HG02759 (cell line): ENCODE measurements around the gene ITK.
"Not testable (repeated sequence)": the region's sequence is repeated elsewhere in the genome, so short reads cannot be mapped to it uniquely, and the experiment has no call there.

ENCODE experiments used
- ATAC-seq: cut with Tn5 transposase; IDR thresholded peaks from one replicate; pipeline ENCODE4 v1.9.1; 2021; ENCODE audit warnings: mild to moderate bottlenecking, moderate library complexity; ENCODE audit not compliant: unreplicated experiment

ITK gene

DNA sequence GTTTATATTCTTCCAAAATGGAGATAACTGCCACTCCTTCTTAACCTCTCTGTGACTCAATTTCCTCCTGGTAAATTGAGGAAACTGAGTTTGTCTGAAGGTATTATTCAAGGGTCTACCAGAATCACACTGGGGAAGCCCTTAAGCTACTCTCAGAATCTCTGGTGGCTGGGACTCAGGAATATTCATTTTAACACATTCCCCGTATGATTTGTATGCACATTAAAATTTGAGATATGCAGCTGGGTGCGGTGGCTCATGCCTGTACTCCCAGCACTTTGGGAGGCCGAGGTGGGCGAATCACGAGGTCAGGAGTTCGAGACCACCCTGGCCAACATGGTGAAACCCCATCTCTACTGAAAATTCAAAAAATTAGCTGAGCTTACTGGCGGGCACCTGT is 64.1 kb downstream of the ITK start:
- ATAC-seq: not testable (repeated sequence)

DNA sequence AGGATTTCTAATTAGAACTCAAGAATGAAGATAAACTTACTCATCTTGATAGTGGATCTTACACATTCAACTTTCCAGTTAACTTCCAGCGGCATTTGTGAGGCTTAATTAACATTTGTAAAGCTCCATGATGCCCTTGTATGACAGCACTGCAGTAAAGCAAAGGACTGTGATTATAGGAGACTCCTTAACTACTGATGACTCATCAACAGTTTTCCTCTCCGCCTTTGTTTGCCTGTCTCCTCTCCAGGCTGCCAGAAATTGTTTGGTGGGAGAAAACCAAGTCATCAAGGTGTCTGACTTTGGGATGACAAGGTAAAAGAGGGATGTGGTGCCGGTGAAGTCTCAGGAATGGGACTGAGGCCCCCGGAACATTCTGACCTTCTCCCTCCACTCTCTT is 64.8 kb downstream of the ITK start:
- no peak for ATAC-seq

DNA sequence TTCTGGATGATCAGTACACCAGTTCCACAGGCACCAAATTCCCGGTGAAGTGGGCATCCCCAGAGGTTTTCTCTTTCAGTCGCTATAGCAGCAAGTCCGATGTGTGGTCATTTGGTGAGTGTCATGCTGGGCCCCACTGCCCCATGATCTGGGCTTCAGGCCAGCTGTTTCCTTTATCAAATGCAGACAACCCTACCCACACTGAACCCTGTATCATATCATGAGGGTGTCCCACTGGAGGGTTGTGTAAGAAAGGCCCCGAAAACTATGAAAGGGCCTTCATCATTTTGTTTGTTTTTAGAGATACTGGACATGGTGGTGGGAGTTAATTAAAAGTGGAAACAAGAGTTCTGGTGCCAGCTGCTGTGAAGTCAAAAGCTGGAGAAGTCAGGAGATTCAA is 65.2 kb downstream of the ITK start:
- no peak for ATAC-seq

DNA sequence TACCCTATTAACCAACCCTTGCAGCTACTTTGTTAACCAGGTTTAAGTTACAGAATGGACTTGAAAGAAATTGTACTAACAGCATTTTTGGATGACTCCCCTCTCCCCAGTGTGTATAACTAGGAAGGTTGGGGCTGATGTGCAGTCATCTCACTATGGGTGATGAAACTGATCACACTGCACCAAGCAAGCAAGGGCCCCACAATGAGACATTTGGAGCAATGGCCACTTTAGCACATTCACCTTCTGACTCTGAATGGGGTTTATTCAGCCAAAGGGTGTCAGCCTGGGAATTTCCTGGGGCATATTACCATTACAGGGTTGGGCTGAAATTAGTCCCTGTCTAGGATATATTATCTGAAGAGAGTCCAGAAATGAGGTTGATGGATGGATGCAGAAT is 66.6 kb downstream of the ITK start:
- ATAC-seq: no peak

DNA sequence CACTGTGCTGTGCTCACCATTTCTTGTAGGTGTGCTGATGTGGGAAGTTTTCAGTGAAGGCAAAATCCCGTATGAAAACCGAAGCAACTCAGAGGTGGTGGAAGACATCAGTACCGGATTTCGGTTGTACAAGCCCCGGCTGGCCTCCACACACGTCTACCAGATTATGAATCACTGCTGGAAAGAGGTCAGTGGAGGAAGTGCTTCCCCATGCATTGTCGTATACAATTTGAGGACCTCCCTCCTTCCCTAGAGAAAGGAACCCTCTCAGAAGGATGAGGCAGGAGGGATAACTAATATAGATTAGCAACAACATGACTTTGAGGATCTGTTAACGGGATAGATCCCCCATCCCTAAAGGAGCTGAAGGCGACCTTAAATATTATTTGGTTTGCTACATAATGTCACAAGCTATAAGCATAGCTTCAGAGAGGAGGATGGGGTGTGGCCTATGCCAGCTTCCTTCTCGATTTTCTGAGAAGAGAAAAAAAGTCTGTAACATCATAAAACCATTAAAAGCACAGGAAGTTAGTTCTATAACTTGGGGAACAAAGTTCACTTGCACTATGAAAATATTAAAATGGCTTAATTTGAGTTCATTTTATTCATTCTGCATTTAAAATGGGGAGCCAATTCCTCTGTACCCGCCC is 68.3 kb downstream of the ITK start:
- ATAC-seq: no peak

DNA sequence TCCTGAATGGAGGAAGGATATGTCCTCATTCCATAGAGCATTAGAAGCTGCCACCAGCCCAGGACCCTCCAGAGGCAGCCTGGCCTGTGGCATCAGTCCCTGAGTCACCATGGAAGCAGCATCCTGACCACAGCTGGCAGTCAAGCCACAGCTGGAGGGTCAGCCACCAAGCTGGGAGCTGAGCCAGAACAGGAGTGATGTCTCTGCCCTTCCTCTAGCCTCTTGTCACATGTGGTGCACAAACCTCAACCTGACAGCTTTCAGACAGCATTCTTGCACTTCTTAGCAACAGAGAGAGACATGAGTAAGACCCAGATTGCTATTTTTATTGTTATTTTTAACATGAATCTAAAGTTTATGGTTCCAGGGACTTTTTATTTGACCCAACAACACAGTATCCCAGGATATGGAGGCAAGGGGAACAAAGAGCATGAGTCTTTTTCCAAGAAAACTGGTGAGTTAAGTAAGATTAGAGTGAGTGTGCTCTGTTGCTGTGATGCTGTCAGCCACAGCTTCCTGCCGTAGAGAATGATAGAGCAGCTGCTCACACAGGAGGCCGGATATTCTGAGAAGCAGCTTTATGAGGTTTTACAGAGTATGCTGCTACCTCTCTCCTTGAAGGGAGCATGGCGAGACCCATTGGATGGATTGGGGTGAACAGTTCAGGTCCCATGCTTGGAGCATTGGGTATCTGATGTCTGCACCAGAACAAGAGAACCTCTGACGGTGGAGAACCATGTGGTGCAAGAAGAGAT is 72.2 kb downstream of the ITK start:
- peak; percentile 95 for ATAC-seq

DNA sequence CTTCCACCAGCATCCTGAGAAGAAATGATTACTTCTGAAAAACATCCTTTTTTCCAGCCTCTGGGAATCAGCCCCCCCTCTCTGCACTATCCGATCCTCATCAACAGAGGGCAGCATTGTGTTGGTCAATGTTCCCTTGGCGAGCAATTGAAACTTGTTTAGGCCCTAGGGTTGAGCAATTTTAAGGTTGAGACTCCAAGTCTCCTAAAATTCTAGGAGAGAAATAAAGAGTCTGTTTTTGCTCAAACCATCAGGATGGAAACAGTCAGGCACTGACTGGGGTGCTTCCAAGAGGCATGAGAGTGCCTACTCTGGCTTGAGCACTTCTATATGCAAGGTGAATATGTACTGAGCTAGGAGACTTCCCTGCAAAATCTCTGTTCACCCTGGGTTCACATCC is 72.9 kb downstream of the ITK start:
- peak; percentile 48 for ATAC-seq

DNA sequence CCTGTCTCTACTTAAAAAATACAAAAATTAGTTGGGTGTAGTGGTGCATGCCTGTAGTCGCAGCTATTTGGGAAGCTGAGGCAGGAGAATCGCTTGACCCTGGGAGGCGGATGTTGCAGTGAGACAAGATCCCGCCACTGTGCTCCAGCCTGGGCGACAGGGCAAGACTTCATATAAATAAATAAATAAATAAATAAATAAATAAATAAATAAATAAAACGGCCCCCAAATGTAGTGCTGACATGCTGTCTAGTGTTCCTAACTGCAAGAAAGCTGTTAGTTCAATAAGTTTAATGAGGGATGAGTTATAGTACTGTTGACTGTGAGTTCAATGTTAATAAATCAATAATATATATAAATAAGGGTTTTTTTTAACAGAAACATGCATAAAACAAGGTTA is 77.8 kb downstream of the ITK start:
- ATAC-seq: no peak

DNA sequence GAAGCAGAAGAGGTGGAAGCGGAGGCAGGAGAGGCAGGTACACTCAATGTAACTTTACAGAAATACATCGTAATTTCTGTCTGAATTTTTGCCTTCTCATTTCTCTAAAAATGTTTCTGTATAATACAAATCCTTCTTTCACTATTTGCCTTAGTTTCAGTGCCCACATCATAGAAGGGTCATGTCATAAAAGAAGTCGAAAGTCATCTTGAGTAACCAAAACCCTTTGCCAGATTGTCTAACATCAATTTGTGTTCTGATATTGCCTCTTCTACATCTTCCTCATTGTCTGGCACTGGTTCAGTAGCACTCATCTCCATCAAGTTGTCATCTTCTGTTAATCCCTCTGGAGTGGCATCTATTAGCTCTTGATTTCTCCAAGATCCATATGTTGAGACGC is 79.1 kb downstream of the ITK start:
- ATAC-seq: no peak

DNA sequence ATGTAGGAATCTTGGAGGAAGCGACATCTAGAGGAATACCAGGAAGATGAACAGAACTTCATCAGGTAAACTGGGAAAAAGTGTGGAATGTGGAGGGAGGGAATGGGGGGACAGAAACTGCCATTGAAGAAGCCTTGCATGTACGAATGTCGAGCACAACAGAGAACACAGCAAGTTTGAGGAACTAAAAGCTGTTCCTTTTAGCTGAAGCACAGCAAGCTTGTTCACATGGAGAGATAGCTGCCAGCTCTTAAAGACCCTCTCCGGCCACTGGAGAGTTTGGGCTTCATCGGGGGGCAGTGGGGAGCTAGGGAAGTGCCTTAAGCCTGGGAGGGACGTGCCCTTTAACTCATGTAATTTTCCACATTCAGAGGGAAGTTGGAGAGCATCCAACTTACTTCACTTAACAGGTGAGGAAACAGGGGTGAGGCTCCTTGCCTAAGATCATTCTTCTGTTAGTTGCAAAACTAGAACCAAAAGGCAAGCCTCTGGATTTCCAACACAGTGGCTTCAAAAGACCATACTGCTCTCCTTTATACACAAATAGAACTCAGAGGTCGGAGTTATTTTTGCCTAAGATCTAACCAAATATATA is 83.0 kb downstream of the ITK start:
- ATAC-seq: no peak

DNA sequence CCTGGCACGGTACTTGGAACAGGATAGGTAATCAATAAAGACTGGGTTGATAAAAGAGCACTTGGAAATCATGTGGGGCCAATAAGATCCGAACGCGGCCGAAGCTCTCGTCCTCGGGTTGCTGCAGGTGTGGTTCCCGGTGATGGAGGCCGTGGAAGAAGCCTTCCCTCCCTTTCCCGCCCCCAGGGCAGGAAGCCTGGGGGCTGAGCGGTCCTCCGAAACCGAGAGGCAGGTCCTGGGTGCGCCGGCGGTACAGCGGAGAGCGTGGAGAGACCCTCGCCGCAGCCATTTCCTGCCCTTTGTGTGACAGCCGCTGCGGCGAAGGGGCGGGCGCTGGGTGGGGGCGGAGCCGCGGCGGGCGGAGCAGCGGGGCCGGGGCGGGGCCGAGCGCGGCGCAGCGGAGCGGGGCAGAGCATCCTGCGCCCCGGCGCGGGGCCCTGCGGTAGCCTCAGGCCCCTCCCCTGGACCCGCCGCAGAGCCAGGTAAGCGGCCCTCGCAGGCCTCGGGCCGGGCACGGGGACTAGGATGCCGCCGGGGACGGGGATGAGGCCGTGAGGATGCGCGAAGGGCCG is 85.2 kb downstream of the ITK start, which contains the start of gene CYFIP2:
Gene CYFIP2, plus strand, starts transcription at position 410 of the 572 bp plus-strand sequence. CDS start 19,239 bp downstream, outside the sequence.
- peak; percentile 89 for ATAC-seq

DNA sequence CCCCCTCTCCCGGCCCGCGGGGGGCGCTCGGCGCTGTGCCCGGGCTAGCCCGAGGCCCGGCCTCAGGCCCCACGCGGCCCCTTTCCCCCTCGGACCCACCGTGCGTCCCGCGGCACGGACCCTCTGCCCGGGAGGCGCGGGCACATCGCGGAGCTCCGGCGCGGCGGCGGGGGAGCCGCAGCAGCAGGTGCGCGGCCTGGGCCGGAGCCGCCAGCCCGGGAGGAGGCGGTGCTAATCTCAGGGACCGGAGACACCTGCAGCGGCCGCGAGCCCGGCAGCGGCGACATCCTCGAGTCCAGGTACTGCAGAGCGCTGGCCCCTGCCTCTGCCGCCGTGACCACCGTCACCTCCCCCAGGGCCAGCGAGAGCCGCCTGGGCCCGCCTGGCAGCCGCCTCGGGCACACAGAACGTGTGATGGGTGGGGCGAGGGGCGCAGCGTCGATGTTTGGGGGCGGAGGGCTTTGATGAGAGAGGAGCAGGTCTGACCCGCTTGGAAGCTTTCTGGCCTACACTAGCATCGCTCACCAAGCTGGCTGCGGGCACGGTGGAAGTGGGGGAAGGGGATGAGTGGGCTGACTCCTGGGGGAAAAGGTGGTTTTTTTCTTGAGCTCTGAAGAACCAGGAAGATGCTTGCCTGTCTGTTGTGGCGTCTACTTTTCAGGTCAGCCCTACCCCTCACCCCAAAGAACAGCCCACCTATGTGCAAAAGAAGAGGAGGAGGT is 85.8 kb downstream of the ITK start:
- ATAC-seq: peak; percentile 58

DNA sequence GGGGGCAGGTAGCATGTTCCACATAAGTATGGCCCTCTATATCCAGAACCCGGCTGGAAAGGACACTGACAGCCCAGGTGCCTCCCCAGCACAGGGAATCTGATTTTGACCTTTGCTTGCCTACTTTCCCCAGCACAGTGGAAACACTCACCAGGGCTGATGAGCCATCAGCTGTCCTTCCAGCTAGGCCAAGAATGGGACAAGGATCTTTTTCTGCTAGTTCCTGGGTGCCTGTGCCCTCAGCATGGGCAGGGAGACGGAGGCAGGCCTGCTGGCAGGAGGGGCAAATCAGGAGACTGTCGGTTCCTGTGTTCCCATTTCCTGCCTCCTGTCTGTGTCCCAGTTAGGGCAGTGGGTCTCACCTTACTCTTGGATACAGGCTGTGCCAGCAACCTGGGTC is 86.4 kb downstream of the ITK start:
- ATAC-seq: no peak

DNA sequence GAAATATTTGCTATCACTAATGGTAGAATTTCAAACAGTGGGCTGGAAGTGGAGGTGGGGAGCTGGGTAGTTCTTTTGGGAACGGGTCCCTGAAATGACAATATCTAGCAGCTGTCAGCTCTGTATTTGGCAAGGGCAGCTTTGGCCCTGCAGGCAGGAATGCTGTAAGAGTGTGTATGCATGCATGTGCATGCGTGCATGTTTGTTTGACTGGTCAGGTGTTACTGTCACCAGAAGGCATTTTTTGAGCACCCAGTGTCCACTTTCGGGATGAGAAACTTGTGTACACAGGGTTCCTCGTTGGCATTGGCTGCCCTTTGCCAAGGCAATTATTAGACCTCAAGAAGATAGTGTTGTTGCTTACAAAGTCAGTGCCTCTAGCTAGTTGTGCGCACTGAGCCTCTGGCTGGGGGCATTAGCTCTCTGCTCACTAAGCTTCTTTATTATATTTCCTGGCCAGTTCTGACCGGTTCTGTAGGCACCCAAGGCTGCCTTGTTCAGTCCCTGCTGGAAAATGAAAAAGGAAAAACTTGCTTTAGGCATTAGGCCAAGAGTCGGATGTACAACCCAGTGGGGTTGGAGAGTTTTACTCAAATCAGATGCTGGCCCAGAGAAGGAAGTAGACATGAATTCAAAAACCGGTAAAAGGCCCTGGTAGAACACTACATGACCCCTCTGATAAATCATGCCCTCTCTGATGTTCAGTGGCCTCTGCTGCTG is 87.3 kb downstream of the ITK start:
- no peak for ATAC-seq

DNA sequence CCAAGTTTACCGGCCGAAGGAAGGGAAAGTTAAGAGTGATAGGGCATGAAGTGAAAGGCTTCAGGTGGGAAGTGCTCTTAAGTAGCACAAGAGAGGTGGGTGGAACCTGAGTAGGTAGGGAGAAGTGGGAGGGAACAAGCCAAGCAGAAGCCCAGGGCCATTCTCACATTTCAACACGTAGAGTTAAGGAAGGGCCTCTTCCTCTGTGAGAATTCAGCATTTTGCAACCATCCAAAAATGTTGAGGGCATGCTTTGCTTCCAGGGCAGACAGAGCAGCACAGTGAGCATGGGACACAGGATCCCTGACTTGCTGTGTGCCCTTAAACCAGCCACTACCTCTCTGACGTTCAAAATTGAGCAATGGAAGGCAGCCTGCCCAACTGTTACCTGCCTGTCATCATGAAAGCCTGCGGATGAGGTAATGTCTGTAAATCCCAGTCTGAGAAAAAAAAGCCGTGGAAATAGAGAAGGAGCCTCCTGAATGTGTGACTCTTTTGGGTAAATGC is 88.6 kb downstream of the ITK start:
- no peak for ATAC-seq

DNA sequence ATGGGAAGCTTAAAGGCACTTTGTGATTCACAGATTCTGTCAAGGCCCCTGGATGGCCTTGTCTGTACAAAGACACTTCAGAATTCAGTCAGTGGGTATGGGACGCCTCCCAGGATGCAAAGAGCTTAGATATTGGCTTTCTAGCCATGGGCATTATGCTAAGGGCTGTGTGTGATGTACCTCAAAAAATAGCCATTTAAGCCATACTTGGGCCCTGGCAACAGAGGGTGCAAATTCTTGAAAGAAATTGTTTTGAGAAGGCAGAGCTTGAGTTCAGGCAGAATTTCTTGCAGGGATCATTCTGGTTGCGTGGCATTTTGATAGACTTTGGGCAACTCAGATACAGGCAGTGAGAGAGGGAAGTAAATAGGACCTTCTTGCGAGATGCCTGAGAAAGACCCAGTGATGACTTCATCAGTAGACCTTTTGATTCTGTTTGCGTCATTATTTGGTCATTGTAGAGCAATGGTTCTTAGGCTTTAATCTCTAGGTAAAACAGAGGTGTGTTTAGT is 89.2 kb downstream of the ITK start:
- ATAC-seq: no peak

DNA sequence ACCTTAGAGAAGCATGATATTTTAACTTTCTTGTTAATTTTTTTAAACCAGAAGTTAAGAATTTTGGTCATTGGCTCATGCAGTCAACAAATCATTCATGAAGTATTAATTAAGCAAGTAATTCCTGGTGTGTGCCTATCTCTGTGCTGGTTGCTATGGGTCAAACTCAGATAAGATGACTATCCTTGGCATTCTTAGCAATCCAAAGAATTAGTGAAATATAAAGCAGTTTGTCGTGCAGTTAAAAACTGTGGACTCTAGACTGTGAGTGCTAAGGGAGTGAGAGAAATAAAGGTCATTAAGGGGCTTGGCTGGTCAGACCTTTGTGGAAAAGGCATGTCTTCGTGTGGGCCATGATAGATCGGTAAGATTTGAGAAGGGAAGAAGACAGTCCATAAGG is 90.1 kb downstream of the ITK start:
- ATAC-seq: no peak

DNA sequence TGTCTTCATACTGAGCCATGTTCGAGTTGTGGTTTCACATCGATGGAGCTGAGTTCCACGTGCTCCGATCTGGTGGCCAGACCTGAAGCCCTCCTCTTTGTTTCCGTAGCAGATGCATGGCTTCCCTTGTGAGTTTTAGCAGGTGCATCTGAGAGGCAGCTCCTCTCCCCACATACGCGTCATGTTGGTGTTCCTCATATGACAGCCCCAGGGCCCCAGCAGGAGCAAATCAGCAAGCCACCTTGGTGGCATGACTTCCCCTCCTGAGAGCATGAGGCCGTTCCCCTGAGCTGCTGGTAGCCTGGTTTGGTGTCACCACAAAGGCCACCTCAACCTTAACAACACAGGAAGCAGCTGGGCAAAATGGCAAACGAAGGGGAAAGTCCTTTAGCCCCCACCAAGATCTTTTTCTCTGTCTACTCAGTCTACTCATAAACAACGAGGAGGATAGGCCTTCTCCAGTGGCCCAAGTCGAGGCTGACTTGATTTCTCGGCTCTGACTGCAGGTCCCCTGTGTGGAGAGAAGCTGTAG is 91.2 kb downstream of the ITK start:
- peak; percentile 89 for ATAC-seq

DNA sequence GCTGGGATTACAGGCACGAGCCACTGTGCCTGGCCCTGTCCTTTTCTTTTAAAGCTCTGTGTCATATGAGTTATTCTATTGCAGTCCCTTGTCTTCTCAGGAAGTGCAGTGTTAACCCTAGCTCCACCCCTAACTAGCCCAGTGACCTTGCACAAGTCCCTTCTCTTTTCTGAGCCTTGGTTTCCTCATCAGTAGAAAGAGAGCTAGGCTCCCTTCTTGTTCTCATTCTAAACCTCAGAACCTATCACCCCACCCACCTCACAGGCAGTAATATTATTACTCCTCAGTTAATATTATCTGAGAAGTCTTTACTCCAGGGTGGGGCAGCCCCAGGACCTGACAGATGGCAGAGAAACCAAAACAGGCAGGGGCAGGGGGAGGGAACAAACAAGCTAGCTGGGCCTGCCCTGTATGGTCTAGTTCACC is 92.5 kb downstream of the ITK start:
- ATAC-seq: peak; percentile 52

DNA sequence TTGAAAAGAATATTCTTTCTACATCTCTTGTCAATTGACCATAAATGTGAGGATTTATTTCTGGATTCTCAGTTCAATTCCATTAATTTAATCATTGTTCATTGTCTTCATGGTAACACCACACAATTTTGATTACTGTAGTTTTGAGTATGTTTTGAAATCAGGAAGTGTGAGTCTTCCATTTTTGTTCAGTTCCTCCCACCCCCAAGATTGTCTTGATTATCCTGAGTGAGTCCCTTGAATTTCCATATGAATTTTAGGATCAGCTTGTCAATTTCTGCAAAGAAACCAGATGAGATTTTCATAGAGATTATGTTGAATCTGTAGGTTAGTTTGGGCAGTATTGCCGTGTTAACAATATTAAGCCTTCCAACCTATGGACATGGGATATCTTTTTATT is 94.8 kb downstream of the ITK start:
- no peak for ATAC-seq
